ENCODE results near the gene C15orf61.

Gene C15orf61

DNA sequence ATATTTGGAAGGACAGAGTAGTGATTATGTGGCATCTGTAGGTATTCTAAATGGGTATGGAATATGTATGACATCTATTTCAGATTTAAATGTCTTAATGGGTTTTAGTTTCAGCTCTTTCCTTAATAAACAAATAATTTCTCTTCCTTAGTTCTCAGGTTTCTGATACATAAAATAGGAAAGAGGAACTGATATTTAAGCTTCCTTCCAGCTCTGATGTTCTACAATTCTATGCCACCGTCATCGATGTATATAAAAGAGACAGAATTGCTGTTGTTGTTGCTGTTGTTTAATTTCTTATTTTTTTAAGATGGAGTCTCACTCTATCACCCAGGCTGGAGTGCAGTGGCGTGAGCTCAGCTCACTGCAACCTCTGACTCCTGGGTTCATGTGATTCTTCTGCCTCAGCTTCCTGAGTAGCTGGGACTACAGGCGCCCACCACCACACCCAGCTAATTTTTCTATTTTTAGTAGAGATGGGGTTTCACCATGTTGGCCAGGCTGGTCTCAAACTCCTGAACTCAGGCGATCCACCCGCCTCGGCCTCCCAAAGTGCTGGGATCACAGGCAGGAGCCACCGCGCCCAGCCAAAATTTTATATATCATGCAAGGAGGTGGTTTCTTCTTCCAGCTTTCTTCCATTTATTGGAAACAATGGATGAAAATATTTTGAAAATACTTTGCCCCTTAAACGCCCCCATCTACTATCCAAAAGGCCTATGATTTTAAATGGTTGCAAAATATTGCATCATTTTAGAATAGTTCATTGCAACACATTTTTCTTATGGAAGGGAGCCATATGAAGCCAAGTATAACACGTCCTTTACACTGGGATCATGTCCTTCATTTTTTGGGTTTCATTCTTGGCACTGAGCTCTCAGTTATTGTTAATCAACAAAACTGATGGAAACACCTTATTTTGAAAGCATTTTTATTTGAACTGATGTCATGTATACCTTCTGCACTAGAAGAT is 13.9 kb upstream of the C15orf61 start:
- TF ChIP-seq CTCF (conservative IDR thresholded peaks at IDR 0.05) (no peak), ZFX (IDR thresholded peaks at IDR 0.05) (no peak)
- no peak overlapping the region for H3K27ac ChIP-seq

DNA sequence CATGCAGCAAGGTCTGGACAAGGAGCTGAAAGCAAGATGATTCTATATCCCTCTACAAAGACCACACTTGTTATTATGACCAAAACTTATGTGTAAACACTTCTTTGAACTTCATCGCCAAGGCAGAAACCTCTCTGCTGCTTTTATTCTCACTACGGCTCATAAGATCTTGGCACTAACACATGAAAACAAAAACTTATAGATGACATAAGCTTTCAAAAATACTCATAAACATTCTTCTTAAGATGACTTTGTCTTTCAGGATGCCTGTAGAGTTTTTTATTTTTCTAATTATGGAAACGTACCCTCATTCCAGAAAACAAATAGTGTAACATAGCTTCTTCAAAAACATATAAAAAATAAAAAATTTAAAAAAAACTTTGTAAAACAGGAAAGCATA is 12.5 kb upstream of the C15orf61 start:
- H3K27ac ChIP-seq: no peak overlapping the region
- no peak for TF ChIP-seq ZFX (IDR thresholded peaks at IDR 0.05)
- TF ChIP-seq CTCF (conservative IDR thresholded peaks at IDR 0.05): no peak

GRCh38 chr15:67509918-67510317 is 11.0 kb upstream of the C15orf61 start:
- TF ChIP-seq CTCF (conservative IDR thresholded peaks at IDR 0.05) (no peak), ZFX (IDR thresholded peaks at IDR 0.05) (no peak)
- no peak overlapping the region for H3K27ac ChIP-seq

DNA sequence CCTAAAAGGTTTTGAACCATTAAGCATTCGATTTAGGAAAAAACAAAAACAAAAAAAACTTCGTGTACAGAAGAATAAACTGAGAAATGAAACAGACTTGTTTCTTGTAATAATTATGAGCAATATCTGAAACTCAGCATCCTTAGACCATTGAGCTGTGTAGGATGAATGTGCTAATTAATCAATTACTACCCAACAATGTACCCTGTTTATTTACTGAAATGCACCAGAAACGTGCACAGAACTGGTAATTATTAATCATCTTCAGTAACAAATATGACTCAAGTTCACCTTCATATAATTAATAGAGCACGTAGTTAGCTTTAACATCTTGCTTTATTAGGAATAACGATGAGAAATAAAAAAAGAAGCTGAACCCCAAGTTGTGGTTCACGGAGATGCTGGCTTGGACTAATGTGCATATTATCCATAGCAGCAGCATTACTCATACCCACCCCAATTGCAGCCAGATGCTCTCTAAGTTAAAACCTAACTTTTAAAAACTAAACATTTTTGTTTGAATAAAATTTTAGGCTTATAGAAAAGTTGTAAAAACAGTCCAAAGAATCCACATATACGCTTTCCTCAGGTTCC is 10.2 kb upstream of the C15orf61 start:
- no peak overlapping the region for H3K27ac ChIP-seq
- TF ChIP-seq ZFX (IDR thresholded peaks at IDR 0.05) (no peak), CTCF (conservative IDR thresholded peaks at IDR 0.05) (no peak)

GRCh38 chr15:67511606-67512005 is 9.3 kb upstream of the C15orf61 start:
- no peak overlapping the region for H3K27ac ChIP-seq
- no peak for TF ChIP-seq ZFX (IDR thresholded peaks at IDR 0.05)
- TF ChIP-seq CTCF (conservative IDR thresholded peaks at IDR 0.05): no peak

DNA sequence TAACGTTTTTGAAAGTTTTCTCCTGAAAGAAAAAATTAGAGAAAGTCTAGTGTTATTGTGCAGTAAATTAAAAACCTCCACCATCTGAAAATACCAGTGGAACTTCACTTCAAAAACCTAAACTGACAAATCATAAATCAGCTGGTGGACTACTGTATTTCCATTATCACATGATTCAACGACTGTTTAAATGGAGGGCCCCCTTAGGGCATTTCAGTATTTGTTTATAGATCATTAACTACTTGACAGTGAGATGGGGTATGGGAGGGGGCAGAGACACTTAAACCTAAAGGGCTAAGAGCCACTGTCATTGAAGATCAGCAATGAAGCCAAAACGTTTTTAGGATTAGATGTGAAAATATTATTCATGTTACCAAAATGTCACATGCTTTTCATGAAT is 8.8 kb upstream of the C15orf61 start:
- TF ChIP-seq ZFX (IDR thresholded peaks at IDR 0.05) (no peak), CTCF (conservative IDR thresholded peaks at IDR 0.05) (no peak)
- H3K27ac ChIP-seq: no peak overlapping the region

Measured in C4-2B (cell line).